ENCODE data around the gene CDS2. TPM values are rescaled to one million over a fixed set of nuclear protein-coding genes. Genes with fewer than 3 reads are reported as not detected.

CDS2 gene
- total and polyA plus RNA-seq, 10 of the 15 experiments (the other 5 are each of a cell fraction or from before 2014, with no cell fraction given): 11.5 to 94.7 (median 23.1) TPM

DNA sequence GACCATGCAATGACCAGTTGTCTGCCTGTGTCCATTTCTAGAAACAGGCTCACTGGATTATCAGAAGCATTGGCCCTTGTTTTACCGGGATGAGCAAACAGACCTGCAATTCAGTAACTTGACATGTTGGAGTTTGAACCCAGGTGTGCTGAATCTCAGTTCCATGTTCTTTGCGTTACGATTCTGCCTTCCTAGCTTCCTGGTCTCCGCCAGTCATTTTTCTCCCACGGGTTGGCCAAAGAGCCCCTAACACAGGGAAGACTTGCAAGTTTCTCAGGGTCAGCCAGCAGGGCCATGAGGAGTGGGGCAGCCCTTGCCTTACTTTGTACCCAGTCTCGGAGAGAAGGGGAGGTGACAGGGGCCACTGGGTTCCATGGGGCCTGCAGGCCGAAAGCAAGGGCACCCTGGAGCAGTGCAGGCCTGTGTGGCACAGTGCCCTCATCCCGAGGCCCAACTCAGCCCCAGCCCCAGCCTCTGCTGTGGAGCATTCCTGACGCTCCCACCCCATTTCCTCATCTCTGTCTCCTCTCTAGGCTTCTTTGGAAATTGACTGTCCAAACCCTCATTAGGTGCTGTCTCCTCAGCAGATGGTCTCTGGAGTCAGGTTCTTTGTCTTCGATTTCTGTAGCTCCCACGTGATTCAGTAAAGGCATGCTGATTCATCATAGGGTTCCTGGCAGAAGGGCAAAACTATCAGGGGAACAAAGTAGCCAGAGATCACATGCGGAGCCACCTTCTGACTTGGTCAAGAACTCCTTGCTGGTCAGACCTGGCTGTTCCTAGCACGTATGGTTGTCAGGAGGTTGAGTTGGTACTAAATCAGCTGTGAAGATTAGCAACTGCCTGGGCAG is 23.6 kb downstream of the CDS2 start:
- POLR2A ChIA-PET: no interaction called here
- DNase-seq (ENCODE audit: low read depth, low spot score) (no peak), ATAC-seq (no peak), FAIRE-seq (no peak)
- 80% methylated on average over 13 of the region's 13 CpGs for WGBS (ENCODE audit: insufficient coverage, insufficient replicate concordance, low lambda C conversion rate, missing lambda C conversion rate)
- Histone ChIP-seq H4K20me1 (ENCODE audit: control insufficient read depth, insufficient read depth) (0 out of 2 replicates have a peak, but pooled peaks cover 4% of the 10 kb centered on the region), H3K36me3 (ENCODE audit: control insufficient read depth in 2 of 2, insufficient read depth in 2 of 2, low read length in 1 of 2) (peaks cover 0 to 2% of the 10 kb centered on the region in 2 experiments; a peak in 2 of 4 replicates), H3K27ac (ENCODE audit: control insufficient read depth, insufficient read depth) (no peak overlapping the region), H3K27me3 (replicated peaks in 1 of 2; ENCODE audit: control insufficient read depth in 2 of 2, insufficient read depth in 2 of 2, low read length in 1 of 2) (no peaks in the 10 kb centered on the region), H2AFZ (ENCODE audit: control insufficient read depth, low read depth, low read length) (no peak overlapping the region), H3K9me3 (replicated peaks; ENCODE audit: control insufficient read depth, insufficient read depth, low read length) (no peaks in the 10 kb centered on the region), H3K79me2 (ENCODE audit: control insufficient read depth, insufficient read depth, low read length) (peaks cover 21% of the 10 kb centered on the region), H3K4me3 (no peak overlapping the region), H3K9ac (ENCODE audit: control insufficient read depth, insufficient read depth, low read length) (no peak overlapping the region), H3K4me1 (ENCODE audit: control insufficient read depth, insufficient read depth, low read length) (peaks cover 14% of the 10 kb centered on the region), H3K4me2 (ENCODE audit: control insufficient read depth, insufficient read depth) (no peak overlapping the region)
- intact Hi-C loops (cut with micrococcal nuclease; ENCODE audit: unreplicated experiment) (no loop called here), in situ Hi-C loops (cut with MboI) (no loop called here)
- SMC1A ChIA-PET (ENCODE audit: uncharacterized antibody, unreplicated experiment): no interaction called here
- CTCF ChIA-PET: no interaction called here
- RAD21 ChIA-PET (ENCODE audit: unreplicated experiment): no interaction called here
- TF ChIP-seq RUNX3 (IDR thresholded peaks at IDR 0.05; ENCODE audit: low read length): no peak
- TF ChIP-seq WRNIP1 (IDR thresholded peaks at IDR 0.05; ENCODE audit: borderline replicate concordance, low read depth, low read length): no peak
- TF ChIP-seq, protein P1, sequence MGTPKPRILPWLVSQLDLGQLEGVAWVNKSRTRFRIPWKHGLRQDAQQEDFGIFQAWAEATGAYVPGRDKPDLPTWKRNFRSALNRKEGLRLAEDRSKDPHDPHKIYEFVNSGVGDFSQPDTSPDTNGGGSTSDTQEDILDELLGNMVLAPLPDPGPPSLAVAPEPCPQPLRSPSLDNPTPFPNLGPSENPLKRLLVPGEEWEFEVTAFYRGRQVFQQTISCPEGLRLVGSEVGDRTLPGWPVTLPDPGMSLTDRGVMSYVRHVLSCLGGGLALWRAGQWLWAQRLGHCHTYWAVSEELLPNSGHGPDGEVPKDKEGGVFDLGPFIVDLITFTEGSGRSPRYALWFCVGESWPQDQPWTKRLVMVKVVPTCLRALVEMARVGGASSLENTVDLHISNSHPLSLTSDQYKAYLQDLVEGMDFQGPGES (IDR thresholded peaks at IDR 0.05): no peak
- no peak for TF ChIP-seq TBL1XR1 (IDR thresholded peaks at IDR 0.05; ENCODE audit: low read depth, low read length)
- TF ChIP-seq NRF1 (conservative IDR thresholded peaks at IDR 0.05; ENCODE audit: low read depth, low read length): no peak
- TF ChIP-seq FOXM1 (IDR thresholded peaks at IDR 0.05; ENCODE audit: low read depth, low read length): no peak
- TF ChIP-seq BHLHE40 (IDR thresholded peaks at IDR 0.05; ENCODE audit: borderline replicate concordance in 1 of 2, low read depth in 2 of 2, low read length in 1 of 2): no peak
- no peak for TF ChIP-seq MYC (IDR thresholded peaks at IDR 0.05; ENCODE audit: insufficient read depth, insufficient read length, insufficient replicate concordance, low read length, severe bottlenecking)
- no peak for TF ChIP-seq SREBF1 (IDR thresholded peaks at IDR 0.05; ENCODE audit: low read length)
- TF ChIP-seq IRF5 (IDR thresholded peaks at IDR 0.05; ENCODE audit: borderline replicate concordance): no peak
- no peak for TF ChIP-seq NFXL1 (IDR thresholded peaks at IDR 0.05; ENCODE audit: borderline replicate concordance)
- no peak for TF ChIP-seq PML (IDR thresholded peaks at IDR 0.05; ENCODE audit: low read length)
- TF ChIP-seq SMC3 (IDR thresholded peaks at IDR 0.05; ENCODE audit: borderline replicate concordance, low read length): no peak
- TF ChIP-seq ESRRA (IDR thresholded peaks at IDR 0.05; ENCODE audit: low read length): no peak
- TF ChIP-seq BRCA1 (IDR thresholded peaks at IDR 0.05; ENCODE audit: low read depth, low read length): no peak
- no TSS peak for BruUV-seq (replicated peaks)

Measured in GM12878 (cell line).